ENCODE data around the gene PARN. TPM values are rescaled to one million over a fixed set of nuclear protein-coding genes. Genes with fewer than 3 reads are reported as not detected.

Gene PARN
- total RNA-seq, 4 donors from 2014 or later, result 69.8 to 214 (median 120) TPM

DNA sequence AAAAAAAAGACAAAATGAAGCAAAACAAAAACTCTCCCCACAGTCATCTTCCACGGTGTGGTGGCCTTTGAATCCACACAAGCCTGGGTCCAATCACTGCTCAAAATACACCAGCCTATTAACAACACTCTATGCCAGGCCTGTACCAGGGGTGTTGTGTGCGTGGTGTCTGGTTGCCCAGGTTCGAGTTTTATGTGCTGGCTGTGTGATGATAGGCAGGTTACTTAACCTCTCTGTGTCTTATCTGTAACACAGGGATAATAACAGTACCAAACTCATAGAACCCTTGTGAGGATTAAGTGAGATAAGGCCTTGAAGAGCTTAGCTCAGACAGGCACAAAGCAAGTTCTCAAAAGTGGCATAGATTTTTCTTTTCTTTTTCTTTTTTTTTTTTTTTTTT is 235.2 kb downstream of the PARN start:
- DNase-seq, result no peak
- TF ChIP-seq, protein P1, sequence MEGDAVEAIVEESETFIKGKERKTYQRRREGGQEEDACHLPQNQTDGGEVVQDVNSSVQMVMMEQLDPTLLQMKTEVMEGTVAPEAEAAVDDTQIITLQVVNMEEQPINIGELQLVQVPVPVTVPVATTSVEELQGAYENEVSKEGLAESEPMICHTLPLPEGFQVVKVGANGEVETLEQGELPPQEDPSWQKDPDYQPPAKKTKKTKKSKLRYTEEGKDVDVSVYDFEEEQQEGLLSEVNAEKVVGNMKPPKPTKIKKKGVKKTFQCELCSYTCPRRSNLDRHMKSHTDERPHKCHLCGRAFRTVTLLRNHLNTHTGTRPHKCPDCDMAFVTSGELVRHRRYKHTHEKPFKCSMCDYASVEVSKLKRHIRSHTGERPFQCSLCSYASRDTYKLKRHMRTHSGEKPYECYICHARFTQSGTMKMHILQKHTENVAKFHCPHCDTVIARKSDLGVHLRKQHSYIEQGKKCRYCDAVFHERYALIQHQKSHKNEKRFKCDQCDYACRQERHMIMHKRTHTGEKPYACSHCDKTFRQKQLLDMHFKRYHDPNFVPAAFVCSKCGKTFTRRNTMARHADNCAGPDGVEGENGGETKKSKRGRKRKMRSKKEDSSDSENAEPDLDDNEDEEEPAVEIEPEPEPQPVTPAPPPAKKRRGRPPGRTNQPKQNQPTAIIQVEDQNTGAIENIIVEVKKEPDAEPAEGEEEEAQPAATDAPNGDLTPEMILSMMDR (IDR thresholded peaks at IDR 0.05), result no peak
- no peak for TF ChIP-seq POLR2A (IDR thresholded peaks at IDR 0.05)
- H3K9me3 ChIP-seq, result no peaks in the 10 kb centered on the region
- H3K27ac ChIP-seq, result no peak overlapping the region
- intact Hi-C loops (cut with DNase I), result loop anchor here (10.0 kb wide), 1 partner anchor 60 kb away; no protein-coding TSS in a partner anchor
- no peak overlapping the region for H3K4me3 ChIP-seq (replicated peaks in 1 of 3)
- H3K36me3 ChIP-seq, result no peaks in the 10 kb centered on the region
- H3K4me1 ChIP-seq, result peaks cover 0 to 8% of the 10 kb centered on the region in 2 donors
- WGBS, 2 donors, result 88 to 90% methylated on average over 3 of the region's 3 CpGs
- no peaks in the 10 kb centered on the region for H3K27me3 ChIP-seq

DNA sequence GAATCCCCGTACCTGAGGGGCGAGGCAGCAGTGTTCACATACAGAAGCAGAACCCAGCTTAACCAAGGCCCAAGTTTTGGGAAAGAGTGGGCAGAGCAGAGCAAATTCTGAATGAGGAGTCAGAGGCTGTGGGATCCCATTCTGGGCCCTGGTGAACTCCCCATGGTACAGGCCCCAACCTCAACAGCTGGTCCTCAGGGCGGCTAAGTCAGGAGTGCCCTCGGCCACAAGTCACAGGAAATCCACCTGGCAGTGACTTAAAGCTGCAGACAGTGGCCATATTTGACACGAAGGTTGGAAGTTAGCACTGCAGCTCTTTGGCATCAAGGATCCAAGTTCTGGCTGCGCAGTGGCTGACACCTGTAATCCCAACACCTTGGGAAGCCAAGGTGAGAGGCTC is 237.1 kb downstream of the PARN start:
- intact Hi-C loops (cut with DNase I), result loop anchor here (10.0 kb wide), 1 partner anchor 58 kb away; no protein-coding TSS in a partner anchor
- DNase-seq, result no peak
- 88 to 89% methylated on average over 3 to 6 of the region's 6 CpGs for WGBS, 2 donors

DNA sequence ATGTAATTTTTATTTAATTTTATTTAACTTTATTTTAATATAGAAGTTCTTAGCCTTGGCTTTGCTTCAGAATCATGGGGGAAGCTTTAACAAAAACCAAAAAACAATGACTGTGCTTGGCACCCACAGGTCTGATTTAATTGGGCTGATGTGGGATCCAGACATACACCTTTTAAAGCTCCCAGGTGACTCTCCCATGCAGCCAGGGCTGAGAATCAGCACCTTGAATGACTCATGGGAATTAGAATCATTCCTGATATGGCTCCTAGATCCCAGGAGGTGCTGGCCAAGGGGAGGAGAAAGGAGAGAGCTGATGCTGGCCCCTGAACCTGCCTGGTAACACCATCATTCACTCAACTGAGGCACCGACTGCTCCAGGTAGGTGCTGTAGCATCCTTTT is 240.7 kb downstream of the PARN start:
- DNase-seq, result no peak
- no peak overlapping the region for H3K27ac ChIP-seq
- H3K9me3 ChIP-seq, result no peaks in the 10 kb centered on the region
- TF ChIP-seq POLR2A (IDR thresholded peaks at IDR 0.05), result no peak
- TF ChIP-seq, protein P1 (IDR thresholded peaks at IDR 0.05), result no peak
- WGBS, 2 donors, result 86 to 100% methylated on average over 1 of the region's 1 CpG
- intact Hi-C loops (cut with DNase I), result no loop called here
- no peaks in the 10 kb centered on the region for H3K36me3 ChIP-seq
- no peaks in the 10 kb centered on the region for H3K27me3 ChIP-seq
- H3K4me3 ChIP-seq (replicated peaks in 1 of 3), result no peak overlapping the region
- H3K4me1 ChIP-seq, result no peaks in the 10 kb centered on the region

More for the DNA sequence above, 237.1 kb downstream of the PARN start:
- TF ChIP-seq, protein P1 (IDR thresholded peaks at IDR 0.05), result no peak
- TF ChIP-seq POLR2A (IDR thresholded peaks at IDR 0.05), result no peak
- peaks cover 0 to 8% of the 10 kb centered on the region in 2 donors for H3K4me1 ChIP-seq
- H3K36me3 ChIP-seq, result no peaks in the 10 kb centered on the region
- H3K27ac ChIP-seq, result no peak overlapping the region
- no peaks in the 10 kb centered on the region for H3K9me3 ChIP-seq
- H3K27me3 ChIP-seq, result no peaks in the 10 kb centered on the region
- no peak overlapping the region for H3K4me3 ChIP-seq (replicated peaks in 1 of 3)

DNA sequence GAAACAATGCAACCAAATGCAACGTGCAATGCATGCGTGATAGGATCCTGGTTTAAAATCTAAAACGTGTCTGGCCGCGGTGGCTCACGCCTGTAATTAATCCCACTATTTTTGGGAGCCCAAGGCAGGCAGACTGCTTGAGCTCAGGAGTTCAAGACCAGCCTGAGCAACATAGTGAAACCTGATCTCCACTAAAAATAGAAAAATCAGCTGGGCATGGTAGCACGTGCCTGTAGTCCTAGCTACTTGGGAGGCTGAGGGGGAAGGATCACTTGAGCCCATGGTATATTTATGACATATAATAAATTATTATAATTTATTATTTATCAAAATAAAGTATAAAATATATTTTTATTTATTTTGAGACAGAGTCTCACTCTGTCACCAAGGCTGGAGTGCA is 241.8 kb downstream of the PARN start:
- no peak for TF ChIP-seq POLR2A (IDR thresholded peaks at IDR 0.05)
- TF ChIP-seq, protein P1 (IDR thresholded peaks at IDR 0.05), result no peak
- no peaks in the 10 kb centered on the region for H3K36me3 ChIP-seq
- 82 to 83% methylated on average over 7 of the region's 7 CpGs for WGBS, 2 donors
- no peaks in the 10 kb centered on the region for H3K9me3 ChIP-seq
- intact Hi-C loops (cut with DNase I), result no loop called here
- no peaks in the 10 kb centered on the region for H3K4me1 ChIP-seq
- no peaks in the 10 kb centered on the region for H3K27me3 ChIP-seq
- H3K27ac ChIP-seq, result no peak overlapping the region
- DNase-seq, result no peak
- H3K4me3 ChIP-seq (replicated peaks in 1 of 3), result no peak overlapping the region

DNA sequence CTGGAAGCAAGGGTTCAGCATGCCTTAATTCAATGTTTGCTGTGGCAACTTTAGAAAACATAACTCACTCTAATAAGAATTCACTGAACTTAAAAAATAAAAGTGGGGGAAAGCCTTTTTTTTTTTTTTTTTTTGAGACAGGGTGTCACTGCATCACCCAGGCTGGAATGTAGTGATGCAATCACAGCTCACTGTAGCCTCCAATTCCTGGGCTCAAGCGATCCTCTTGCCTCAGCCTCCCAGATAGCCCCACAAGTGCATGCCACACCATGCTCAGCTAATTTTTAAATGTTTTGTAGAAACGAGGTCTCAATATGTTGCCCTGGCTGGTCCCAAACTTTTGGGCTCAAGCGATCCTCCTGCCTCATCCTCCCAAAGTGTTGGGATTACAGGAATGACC is 243.9 kb downstream of the PARN start:
- no peak overlapping the region for H3K27ac ChIP-seq
- no peak for DNase-seq
- TF ChIP-seq, protein P1 (IDR thresholded peaks at IDR 0.05), result no peak
- no peak for TF ChIP-seq POLR2A (IDR thresholded peaks at IDR 0.05)
- H3K4me1 ChIP-seq, result no peaks in the 10 kb centered on the region
- WGBS, 2 donors, result 82 to 83% methylated on average over 3 of the region's 3 CpGs
- H3K27me3 ChIP-seq, result no peaks in the 10 kb centered on the region
- H3K36me3 ChIP-seq, result no peaks in the 10 kb centered on the region
- H3K4me3 ChIP-seq (replicated peaks in 1 of 3), result no peak overlapping the region
- no peaks in the 10 kb centered on the region for H3K9me3 ChIP-seq
- intact Hi-C loops (cut with DNase I), result no loop called here

Small RNAs within 50 kb of the gene (small RNA-seq; reads per million reads assigned to genes)
- gene RN7SL274P, result not detected
- gene RNU7-125P, result not detected

Other genes starting within 250 kb of the PARN start
- 100 to 1,000 TPM in 1 of 4 donors, 10 to 100 TPM in 3; 56.4 to 104 (median 83.1) TPM for gene BFAR, start 2.7 kb upstream of the PARN start, total RNA-seq
- not detected for gene PLA2G10, start 64.0 kb upstream of the PARN start, total RNA-seq
- 1 to 10 TPM in 3 of 4 donors, not detected in 1; 1.2 TPM for gene NPIPA3, start 73.2 kb upstream of the PARN start, total RNA-seq
- gene NPIPA2, start 112.3 kb upstream of the PARN start, total RNA-seq, result 1 to 10 TPM in 3 of 4 donors, not detected in 1; 1.2 TPM
- gene NOMO1, start 203.5 kb upstream of the PARN start, total RNA-seq, result 10 to 100 TPM; 39.5 to 77.6 (median 50.9) TPM

Data from thyroid gland (tissue), 4 donors.